PC-9 (cell line): ENCODE results near the gene NRSN2. TPM values are rescaled to one million over a fixed set of nuclear protein-coding genes. Genes with fewer than 3 reads are reported as not detected.
A peak's percentile ranks its signal among the peaks of the same experiment; 100 is the strongest.

Experiments used
- BruUV-seq: library from RNA; stranded (reverse); fragments of 400-500 nt; replicated peaks from 2 replicates; lab custom pipeline; 2021; lab: Mats Ljungman, UMichigan
- CTCF ChIA-PET: fragments of 300-600 bp; sonication (Branson Sonifier 250); formaldehyde crosslinking; loops from one replicate; lab custom pipeline; 2022; ENCODE audit warnings: antibody characterized with exemption; lab: Charles Lee
- POLR2A ChIA-PET: fragments of 300-600 bp; sonication (Branson Sonifier 250); formaldehyde crosslinking; loops from one replicate; lab custom pipeline; 2022; ENCODE audit warnings: antibody characterized with exemption; ENCODE audit not compliant: unreplicated experiment; lab: Charles Lee
- DNase-seq, 2 experiments: peaks; one replicate each; pipeline versions ENCODE4 v3.0.0 to v3.0.0-alpha.2; 2015 to 2022; ENCODE audit warnings: mixed read lengths in 1 of 2
- H2AFZ ChIP-seq: fragments of 200-600 bp; sonication (generic); 2 replicates; pipeline ENCODE4 v1.8.1; 2017; ENCODE audit warnings: antibody characterized with exemption
- H3F3A ChIP-seq: fragments of 200-600 bp; sonication (generic); 2 replicates; pipeline ENCODE4 v1.8.1; 2017; ENCODE audit warnings: antibody characterized with exemption, mild to moderate bottlenecking, low read depth; ENCODE audit not compliant: insufficient read depth
- H3K27ac ChIP-seq: fragments of 200-600 bp; sonication (generic); 2 replicates; pipeline ENCODE4 v1.6.1; 2016; ENCODE audit warnings: mixed run types
- H3K27me3 ChIP-seq: fragments of 200-600 bp; sonication (generic); 2 replicates; pipeline ENCODE4 v1.6.1; 2016; ENCODE audit warnings: low read depth, mixed run types; ENCODE audit not compliant: insufficient read depth
- H3K36me3 ChIP-seq: fragments of 200-600 bp; sonication (generic); 2 replicates; pipeline ENCODE4 v1.6.1; 2016; ENCODE audit warnings: low read depth, mixed run types
- H3K4me1 ChIP-seq: fragments of 200-600 bp; sonication (generic); replicated peaks from 2 replicates; pipeline ENCODE4 v1.6.1; 2016; ENCODE audit warnings: mixed run types; ENCODE audit not compliant: insufficient read depth
- H3K4me2 ChIP-seq: fragments of 200-600 bp; sonication (generic); 2 replicates; pipeline ENCODE4 v1.6.1; 2017; ENCODE audit warnings: mixed run types
- H3K4me3 ChIP-seq: fragments of 200-600 bp; sonication (generic); 2 replicates; pipeline ENCODE4 v1.6.1; 2016; ENCODE audit warnings: mixed run types
- H3K79me2 ChIP-seq: fragments of 200-600 bp; sonication (generic); 2 replicates; pipeline ENCODE4 v1.6.1; 2017; ENCODE audit warnings: low read depth, mixed run types
- H3K9me2 ChIP-seq: fragments of 200-600 bp; sonication (generic); 2 replicates; pipeline ENCODE4 v1.8.1; 2017; ENCODE audit warnings: mild to moderate bottlenecking; ENCODE audit not compliant: insufficient read depth
- H3K9me3 ChIP-seq: fragments of 200-600 bp; sonication (generic); 2 replicates; pipeline ENCODE4 v1.8.1; 2016; ENCODE audit warnings: low read depth; ENCODE audit not compliant: insufficient read depth
- H4K20me1 ChIP-seq: fragments of 200-600 bp; sonication (generic); 2 replicates; pipeline ENCODE4 v1.8.1; 2017; ENCODE audit not compliant: insufficient read depth
- EZH2 ChIP-seq: fragments of 200-600 bp; sonication (generic); IDR thresholded peaks from 2 replicates; pipeline ENCODE4 v1.8.0; 2017; ENCODE audit warnings: antibody characterized with exemption, low read depth
- intact Hi-C: fragments of 100-400 bp; cut with micrococcal nuclease; formaldehyde crosslinking; loops from one replicate; pipeline ENCODE4 v1.10.0; 2022; ENCODE audit not compliant: unreplicated experiment
- total RNA-seq: library from RNA; stranded (reverse); gene quantifications from 2 replicates; pipeline ENCODE4 v1.2.3, GENCODE V29; 2021
- TF ChIP-seq, protein P1 (sequence below): fragments of 200-600 bp; sonication (generic); conservative IDR thresholded peaks from 2 replicates; pipeline ENCODE4 v1.6.1; 2017; ENCODE audit warnings: mixed run types, antibody characterized with exemption, mild to moderate bottlenecking, moderate library complexity

NRSN2 gene
- total RNA-seq, 1 experiment from 2014 or later: 15.0 TPM

DNA sequence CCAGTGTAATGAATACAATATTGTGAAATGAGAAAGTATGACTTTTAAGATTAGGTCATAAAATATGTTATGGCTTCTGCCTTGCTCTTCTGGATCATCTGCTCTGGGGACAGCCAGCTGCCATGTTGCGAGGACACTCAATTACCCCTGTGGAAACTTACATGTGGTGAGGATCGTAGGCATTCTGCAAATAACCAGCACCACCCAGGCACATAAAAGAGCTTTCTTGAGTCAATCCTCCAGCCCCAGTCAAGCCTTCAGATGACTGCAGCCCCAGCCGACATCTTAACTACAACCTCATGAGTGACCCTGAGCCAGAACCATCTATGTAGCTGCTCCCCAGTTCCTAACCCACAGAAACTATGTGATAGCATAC is 56.7 kb downstream of the NRSN2 start:
- Histone ChIP-seq H3K9me3 (peaks cover 7% of the 10 kb centered on the region; the same call in 1 of the 2 replicates), H3K4me1 (peaks cover 37% of the 10 kb centered on the region), H4K20me1 (no peaks in the 10 kb centered on the region), H3K4me3 (no peak overlapping the region), H3F3A (peaks cover 58% of the 10 kb centered on the region), H3K27ac (peak overlapping the region; percentile 96), H2AFZ (no peak overlapping the region), H3K27me3 (no peaks in the 10 kb centered on the region), H3K36me3 (no peaks in the 10 kb centered on the region), H3K9me2 (no peaks in the 10 kb centered on the region), H3K79me2 (peaks cover 5% of the 10 kb centered on the region), H3K4me2 (no peak overlapping the region)
- BruUV-seq: no TSS peak
- no peak for DNase-seq
- intact Hi-C loops: no loop called here
- ChIA-PET CTCF (interaction anchor here (0.5 kb wide), 1 partner anchor 29 kb away, joined by 7 read pairs; no protein-coding TSS in a partner anchor), POLR2A (no interaction called here)
- no peak for TF ChIP-seq EZH2
- TF ChIP-seq, protein P1, sequence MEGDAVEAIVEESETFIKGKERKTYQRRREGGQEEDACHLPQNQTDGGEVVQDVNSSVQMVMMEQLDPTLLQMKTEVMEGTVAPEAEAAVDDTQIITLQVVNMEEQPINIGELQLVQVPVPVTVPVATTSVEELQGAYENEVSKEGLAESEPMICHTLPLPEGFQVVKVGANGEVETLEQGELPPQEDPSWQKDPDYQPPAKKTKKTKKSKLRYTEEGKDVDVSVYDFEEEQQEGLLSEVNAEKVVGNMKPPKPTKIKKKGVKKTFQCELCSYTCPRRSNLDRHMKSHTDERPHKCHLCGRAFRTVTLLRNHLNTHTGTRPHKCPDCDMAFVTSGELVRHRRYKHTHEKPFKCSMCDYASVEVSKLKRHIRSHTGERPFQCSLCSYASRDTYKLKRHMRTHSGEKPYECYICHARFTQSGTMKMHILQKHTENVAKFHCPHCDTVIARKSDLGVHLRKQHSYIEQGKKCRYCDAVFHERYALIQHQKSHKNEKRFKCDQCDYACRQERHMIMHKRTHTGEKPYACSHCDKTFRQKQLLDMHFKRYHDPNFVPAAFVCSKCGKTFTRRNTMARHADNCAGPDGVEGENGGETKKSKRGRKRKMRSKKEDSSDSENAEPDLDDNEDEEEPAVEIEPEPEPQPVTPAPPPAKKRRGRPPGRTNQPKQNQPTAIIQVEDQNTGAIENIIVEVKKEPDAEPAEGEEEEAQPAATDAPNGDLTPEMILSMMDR: no peak

- no peak for DNase-seq
- CTCF ChIA-PET: no interaction called here
- peak overlapping the region; percentile 96; the same call in 1 of the 2 replicates for H3K27ac ChIP-seq
- TF ChIP-seq, protein P1: no peak
- no peak for TF ChIP-seq EZH2
- H3K4me3 ChIP-seq: no peak overlapping the region
- no peak overlapping the region for H2AFZ ChIP-seq
- H3K9me2 ChIP-seq: no peaks in the 10 kb centered on the region
- no peaks in the 10 kb centered on the region for H3K27me3 ChIP-seq
- H3K4me2 ChIP-seq: no peak overlapping the region
- H3F3A ChIP-seq: peaks cover 53% of the 10 kb centered on the region
- POLR2A ChIA-PET: no interaction called here
- no peaks in the 10 kb centered on the region for H4K20me1 ChIP-seq
- H3K36me3 ChIP-seq: no peaks in the 10 kb centered on the region
- no TSS peak for BruUV-seq
- peaks cover 7% of the 10 kb centered on the region; the same call in 1 of the 2 replicates for H3K9me3 ChIP-seq
- intact Hi-C loops: no loop called here
- H3K4me1 ChIP-seq: peaks cover 37% of the 10 kb centered on the region
- H3K79me2 ChIP-seq: peaks cover 10% of the 10 kb centered on the region
Observed at GRCh38 chr20:404088-404487, 57.2 kb downstream of the NRSN2 start.

Other genes with a start within 250 kb of the NRSN2 start
- not detected in 2 replicates for gene DEFB126, start 204.5 kb upstream of the NRSN2 start, total RNA-seq
- gene DEFB127, start 189.7 kb upstream of the NRSN2 start, total RNA-seq: not detected in 2 replicates
- gene DEFB128, start 157.4 kb upstream of the NRSN2 start, total RNA-seq: not detected in 2 replicates
- gene DEFB129, start 119.9 kb upstream of the NRSN2 start, total RNA-seq: not detected in 2 replicates
- gene DEFB132, start 89.4 kb upstream of the NRSN2 start, total RNA-seq: not detected in 2 replicates
- 20.7 and 25.7 TPM in 2 replicates for gene C20orf96, start 56.4 kb upstream of the NRSN2 start, total RNA-seq
- 16.0 and 17.7 TPM in 2 replicates for gene ZCCHC3, start 49.5 kb upstream of the NRSN2 start, total RNA-seq
- 49.5 and 57.1 TPM in 2 replicates for gene SOX12, start 21.6 kb upstream of the NRSN2 start, total RNA-seq
- 81.0 and 82.0 TPM in 2 replicates for gene TRIB3, start 33.6 kb downstream of the NRSN2 start, total RNA-seq
- 176 and 212 TPM in 2 replicates for gene RBCK1, start 61.2 kb downstream of the NRSN2 start, total RNA-seq
- 27.8 and 32.8 TPM in 2 replicates for gene TBC1D20, start 115.4 kb downstream of the NRSN2 start, total RNA-seq
- gene CSNK2A1, start 196.7 kb downstream of the NRSN2 start, total RNA-seq: 187 and 222 TPM in 2 replicates